Tibial artery (tissue), 4 donors: ENCODE results near the gene PRKAR2B.

Source experiments
- DNase-seq, 2 donors: peaks; one replicate each; pipeline ENCODE4 v3.0.0-alpha.2; 2019
- H3K27ac ChIP-seq, 2 donors: fragments of 200-600 bp; sonication (generic) in 1 of 2; 1 replicate in 1 of 2; 2 replicates in 1 of 2; pipeline ENCODE4 v1.5.1; 2018 to 2019; ENCODE audit warnings: mild to moderate bottlenecking in 1 of 2
- H3K27me3 ChIP-seq, 2 donors: fragments of 200-600 bp; sonication (generic) in 1 of 2; one replicate each; pipeline versions ENCODE4 v1.5.1 to v1.6.0; 2016 to 2019
- H3K36me3 ChIP-seq, 3 donors: fragments of 200-600 bp; sonication (generic) in 2 of 3; one replicate each; pipeline ENCODE4 v1.5.1; 2016 to 2019; ENCODE audit warnings: mild to moderate bottlenecking in 2 of 3
- H3K4me1 ChIP-seq, 4 donors: fragments of 200-600 bp; sonication (generic) in 2 of 4; 1 replicate in 3 of 4; 2 replicates in 1 of 4; pipeline ENCODE4 v1.5.1; 2016 to 2019
- H3K4me3 ChIP-seq, 2 donors: fragments of 200-600 bp; sonication (generic) in 1 of 2; 1 replicate in 1 of 2; 2 replicates in 1 of 2; pipeline ENCODE4 v1.5.1; 2018 to 2019; ENCODE audit warnings: mild to moderate bottlenecking in 2 of 2
- H3K9me3 ChIP-seq, 3 donors: fragments of 200-600 bp; sonication (generic) in 1 of 3; one replicate each; pipeline ENCODE4 v1.5.1; 2016 to 2019
- intact Hi-C: fragments of 100-400 bp; cut with DNase I; formaldehyde crosslinking; loops from one replicate; pipeline ENCODE4 v1.15.0; 2023; ENCODE audit warnings: low total_unique reads
- TF ChIP-seq, protein P1 (sequence below), 2 experiments: fragments of 200-600 bp in 1 of 2; fragments of 450-650 bp in 1 of 2; IDR thresholded peaks; one replicate each; pipeline ENCODE4 v1.5.1; 2017 to 2019; ENCODE audit warnings: antibody characterized with exemption in 2 of 2, mild to moderate bottlenecking in 1 of 2, moderate library complexity in 1 of 2

The PRKAR2B gene

DNA sequence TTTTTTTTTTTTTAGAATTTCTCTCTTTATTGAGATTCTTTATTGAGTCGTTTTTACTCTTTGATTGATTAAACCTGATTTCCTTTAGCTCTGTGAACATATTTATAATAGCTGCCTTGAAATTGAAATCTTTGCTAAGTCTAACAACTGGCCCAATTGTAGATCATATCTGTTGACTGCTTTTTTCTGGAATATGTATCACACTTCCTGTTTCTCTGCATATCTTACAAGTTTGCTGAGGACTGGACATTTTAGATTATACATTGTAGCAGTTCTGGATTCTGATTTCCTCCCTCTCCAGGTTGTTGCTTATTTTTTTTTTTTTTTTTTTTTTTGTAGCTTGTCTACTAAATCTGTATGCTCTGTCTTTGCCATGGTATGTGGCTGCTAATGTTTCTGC, 56.3 kb downstream of the PRKAR2B start:
- TF ChIP-seq, protein P1, sequence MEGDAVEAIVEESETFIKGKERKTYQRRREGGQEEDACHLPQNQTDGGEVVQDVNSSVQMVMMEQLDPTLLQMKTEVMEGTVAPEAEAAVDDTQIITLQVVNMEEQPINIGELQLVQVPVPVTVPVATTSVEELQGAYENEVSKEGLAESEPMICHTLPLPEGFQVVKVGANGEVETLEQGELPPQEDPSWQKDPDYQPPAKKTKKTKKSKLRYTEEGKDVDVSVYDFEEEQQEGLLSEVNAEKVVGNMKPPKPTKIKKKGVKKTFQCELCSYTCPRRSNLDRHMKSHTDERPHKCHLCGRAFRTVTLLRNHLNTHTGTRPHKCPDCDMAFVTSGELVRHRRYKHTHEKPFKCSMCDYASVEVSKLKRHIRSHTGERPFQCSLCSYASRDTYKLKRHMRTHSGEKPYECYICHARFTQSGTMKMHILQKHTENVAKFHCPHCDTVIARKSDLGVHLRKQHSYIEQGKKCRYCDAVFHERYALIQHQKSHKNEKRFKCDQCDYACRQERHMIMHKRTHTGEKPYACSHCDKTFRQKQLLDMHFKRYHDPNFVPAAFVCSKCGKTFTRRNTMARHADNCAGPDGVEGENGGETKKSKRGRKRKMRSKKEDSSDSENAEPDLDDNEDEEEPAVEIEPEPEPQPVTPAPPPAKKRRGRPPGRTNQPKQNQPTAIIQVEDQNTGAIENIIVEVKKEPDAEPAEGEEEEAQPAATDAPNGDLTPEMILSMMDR (IDR thresholded peaks at IDR 0.05), result no peak
- intact Hi-C loops, result no loop called here

DNA sequence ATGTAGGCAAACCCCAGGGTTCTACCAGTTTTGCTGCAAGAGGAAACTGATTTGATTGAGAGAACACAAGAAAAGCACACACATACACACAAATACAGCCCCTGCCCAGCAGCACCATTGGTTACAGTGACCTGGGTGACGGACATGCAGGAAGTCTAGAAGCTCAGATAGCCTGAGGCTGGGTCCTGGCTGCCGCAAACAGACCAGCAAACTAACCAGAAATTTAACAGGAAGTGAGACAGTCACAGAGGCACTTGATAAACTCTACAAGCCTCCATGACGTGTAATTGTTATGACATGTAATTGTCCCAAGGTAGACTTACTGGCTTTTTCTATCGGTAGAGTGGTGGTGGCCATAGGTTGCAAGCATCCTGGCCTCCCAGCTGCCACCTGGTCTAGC, 58.9 kb downstream of the PRKAR2B start:
- TF ChIP-seq, protein P1 (IDR thresholded peaks at IDR 0.05), result no peak
- Histone ChIP-seq H3K36me3 (no peaks in the 10 kb centered on the region), H3K4me3 (no peak overlapping the region), H3K27ac (no peak overlapping the region), H3K4me1 (no peaks in the 10 kb centered on the region), H3K9me3 (peaks cover 0 to 17% (median 8%) of the 10 kb centered on the region in 3 donors), H3K27me3 (no peaks in the 10 kb centered on the region)
- no peak for DNase-seq
- intact Hi-C loops, result no loop called here

More for the DNA sequence above, 56.3 kb downstream of the PRKAR2B start:
- Histone ChIP-seq H3K9me3 (peaks cover 0 to 17% (median 8%) of the 10 kb centered on the region in 3 donors), H3K36me3 (no peaks in the 10 kb centered on the region), H3K27ac (no peak overlapping the region), H3K27me3 (no peaks in the 10 kb centered on the region), H3K4me3 (no peak overlapping the region), H3K4me1 (no peaks in the 10 kb centered on the region)
- no peak for DNase-seq

DNA sequence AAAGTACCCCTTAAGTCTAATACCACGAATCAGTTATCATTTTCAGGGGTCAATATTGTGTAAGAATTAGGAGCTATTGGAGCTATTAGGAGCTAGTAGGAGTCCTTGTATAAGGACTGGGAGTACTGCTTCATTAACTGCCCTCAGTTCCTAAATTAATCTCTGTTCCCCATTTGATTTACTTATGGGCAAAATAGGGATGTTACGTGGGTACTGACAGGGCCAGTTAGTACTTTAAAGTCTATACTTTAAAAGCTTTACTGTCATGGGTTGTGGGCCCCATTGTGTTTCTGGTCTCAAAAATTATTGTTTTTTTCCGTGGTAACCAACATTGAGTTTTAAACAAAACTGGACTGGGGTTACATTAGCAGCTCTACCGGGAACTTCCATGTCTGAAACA, 60.3 kb downstream of the PRKAR2B start:
- intact Hi-C loops, result no loop called here
- no peak overlapping the region for H3K4me3 ChIP-seq
- TF ChIP-seq, protein P1 (IDR thresholded peaks at IDR 0.05), result no peak
- no peak overlapping the region for H3K27ac ChIP-seq
- H3K9me3 ChIP-seq, result peaks cover 0 to 3% (median 0%) of the 10 kb centered on the region in 3 donors
- no peak for DNase-seq
- H3K4me1 ChIP-seq, result no peaks in the 10 kb centered on the region
- H3K27me3 ChIP-seq, result no peaks in the 10 kb centered on the region
- no peaks in the 10 kb centered on the region for H3K36me3 ChIP-seq

GRCh38 chr7:107105591-107106245, 61.2 kb downstream of the PRKAR2B start:
- no peaks in the 10 kb centered on the region for H3K4me1 ChIP-seq
- TF ChIP-seq, protein P1 (IDR thresholded peaks at IDR 0.05), result no peak

GRCh38 chr7:107108793-107109371, 64.4 kb downstream of the PRKAR2B start:
- no peaks in the 10 kb centered on the region for H3K4me1 ChIP-seq
- H3K4me3 ChIP-seq, result no peak overlapping the region
- DNase-seq, result no peak
- intact Hi-C loops, result no loop called here
- H3K27me3 ChIP-seq, result no peaks in the 10 kb centered on the region
- H3K9me3 ChIP-seq, result no peaks in the 10 kb centered on the region
- H3K36me3 ChIP-seq, result no peaks in the 10 kb centered on the region
- TF ChIP-seq, protein P1 (IDR thresholded peaks at IDR 0.05), result no peak
- H3K27ac ChIP-seq, result no peak overlapping the region

More at GRCh38 chr7:107105591-107106245, 61.2 kb downstream of the PRKAR2B start:
- no peaks in the 10 kb centered on the region for H3K27me3 ChIP-seq
- no peak for DNase-seq
- H3K36me3 ChIP-seq, result no peaks in the 10 kb centered on the region
- no peak overlapping the region for H3K27ac ChIP-seq
- intact Hi-C loops, result no loop called here
- H3K9me3 ChIP-seq, result no peaks in the 10 kb centered on the region
- no peak overlapping the region for H3K4me3 ChIP-seq
